CD4-positive, alpha-beta T cell treated with Interleukin-4 for 1 hour (primary cell): ENCODE measurements around the gene IL13RA1.
"Not testable (repeated sequence)": the region's sequence is repeated elsewhere in the genome, so short reads cannot be mapped to it uniquely, and the experiment has no call there.

Experiments
- DNase-seq, 2 donors: peaks; one replicate each; pipeline ENCODE4 v3.0.0-alpha.2; 2020 to 2022

Gene IL13RA1

GRCh38 chrX:118726887-118727685, at the start of gene IL13RA1:
Gene IL13RA1, plus strand, starts transcription at chrX:118727606. Its CDS starts 33 bp downstream, at chrX:118727639.
- peak in 1 of 2 donors; percentile 17 for DNase-seq

- DNase-seq = no peak
Observed at GRCh38 chrX:118679290-118679689, 48.1 kb upstream of the IL13RA1 start.

- no peak for DNase-seq
Observed at GRCh38 chrX:118682258-118683014, 45.0 kb upstream of the IL13RA1 start.

DNA sequence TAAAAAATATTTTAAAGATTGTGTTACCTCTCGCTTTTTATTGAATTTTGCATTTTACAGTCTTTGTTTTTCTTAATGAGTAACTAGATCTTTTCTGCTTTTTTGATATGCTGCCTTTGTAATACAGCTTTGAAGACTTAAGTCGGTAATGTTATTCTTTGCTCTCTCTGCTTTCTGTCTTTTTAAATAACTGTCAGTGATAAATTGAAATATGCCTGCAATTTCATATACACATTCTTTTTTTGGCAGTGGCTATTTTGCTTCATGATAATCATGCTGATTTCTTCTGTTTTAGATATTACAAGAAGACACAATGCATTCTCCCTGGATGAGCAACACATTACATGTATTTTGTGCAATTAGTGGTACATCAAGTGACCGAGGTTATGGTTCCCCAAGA, 42.0 kb upstream of the IL13RA1 start:
- no peak for DNase-seq

DNA sequence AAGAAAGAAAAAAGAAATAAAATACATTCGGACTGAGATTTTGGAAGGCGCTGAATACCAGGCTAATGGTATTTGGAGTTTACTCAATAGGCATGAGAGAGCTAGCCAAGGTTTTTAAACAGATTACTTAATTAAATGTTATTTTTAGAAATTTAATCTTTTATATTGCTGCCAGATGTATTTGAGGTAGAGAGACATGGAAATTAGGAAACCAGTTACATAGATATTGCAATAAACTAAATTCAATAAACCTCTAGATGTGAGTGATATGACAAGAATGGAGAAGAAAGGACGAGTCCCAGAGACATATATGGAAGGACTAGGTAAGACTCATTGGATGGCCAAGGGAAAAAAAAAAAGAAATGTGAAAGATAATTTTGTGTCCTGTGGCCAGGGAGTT, 38.5 kb upstream of the IL13RA1 start:
- DNase-seq = no peak

GRCh38 chrX:118693843-118694242, 33.6 kb upstream of the IL13RA1 start:
- no peak for DNase-seq

GRCh38 chrX:118694638-118695037, 32.8 kb upstream of the IL13RA1 start:
- DNase-seq = no peak

- peak in 1 of 2 donors; percentile 38 for DNase-seq
Observed at GRCh38 chrX:118698516-118699170, 28.8 kb upstream of the IL13RA1 start.

DNA sequence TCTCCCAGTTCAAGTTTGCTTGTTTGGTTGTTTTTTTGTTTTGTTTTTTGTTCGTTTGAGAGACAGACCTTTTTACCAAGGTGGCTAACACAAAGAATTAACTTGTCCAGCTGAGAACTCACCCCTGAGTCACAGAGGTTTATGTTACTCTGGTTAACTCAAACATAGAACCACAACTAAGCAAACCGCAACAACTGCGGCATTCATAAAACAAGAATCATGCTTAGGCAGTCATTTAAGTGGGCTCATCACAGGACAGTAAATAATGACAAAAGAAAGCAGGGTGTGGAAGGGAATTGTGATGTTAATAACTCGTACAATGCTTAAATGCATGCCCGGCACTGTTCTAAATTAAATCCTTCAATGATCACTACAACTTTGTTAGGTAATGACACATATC, 24.7 kb upstream of the IL13RA1 start:
- DNase-seq = no peak

DNA sequence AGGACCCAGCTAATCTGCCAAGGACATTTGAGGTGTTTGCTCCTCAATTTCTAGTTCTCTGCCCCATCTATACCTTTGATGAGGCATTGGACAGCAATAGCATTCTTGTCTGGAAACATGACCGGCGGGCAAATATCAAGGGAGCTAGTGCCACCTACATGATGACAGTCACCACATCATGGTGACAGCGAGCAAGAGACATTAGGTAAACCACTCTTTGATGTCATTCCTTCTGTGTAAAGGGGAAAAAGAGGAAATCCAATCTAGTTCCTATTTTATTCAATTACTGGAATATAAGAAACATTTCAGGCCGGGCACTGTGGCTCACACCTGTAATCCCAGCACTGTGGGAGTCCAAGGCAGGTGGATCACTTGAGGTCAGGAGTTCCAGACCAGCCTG, 20.7 kb upstream of the IL13RA1 start:
- no peak for DNase-seq

GRCh38 chrX:118714521-118714920, 12.9 kb upstream of the IL13RA1 start:
- DNase-seq = no peak

GRCh38 chrX:118715917-118716316, 11.5 kb upstream of the IL13RA1 start:
- not testable (repeated sequence) for DNase-seq

DNA sequence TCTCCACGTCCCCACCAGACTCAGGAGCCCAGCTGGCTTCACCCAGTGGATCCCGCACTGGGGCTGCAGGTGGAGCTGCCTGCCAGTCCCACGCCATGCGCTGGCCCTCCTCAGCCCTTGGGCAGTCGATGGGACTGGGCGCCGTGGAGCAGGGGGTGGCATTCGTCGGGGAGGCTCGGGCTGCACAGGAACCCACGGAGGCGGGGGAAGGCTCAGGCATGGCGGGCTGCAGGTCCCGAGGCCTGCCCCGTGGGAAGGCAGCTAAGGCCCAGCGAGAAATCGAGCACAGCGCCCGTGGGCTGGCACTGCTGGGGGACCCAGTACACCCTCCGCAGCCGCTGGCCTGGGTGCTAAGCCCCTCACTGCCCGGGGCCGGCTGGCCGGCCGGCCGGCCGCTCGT, 10.6 kb upstream of the IL13RA1 start:
- DNase-seq = not testable (repeated sequence)

DNA sequence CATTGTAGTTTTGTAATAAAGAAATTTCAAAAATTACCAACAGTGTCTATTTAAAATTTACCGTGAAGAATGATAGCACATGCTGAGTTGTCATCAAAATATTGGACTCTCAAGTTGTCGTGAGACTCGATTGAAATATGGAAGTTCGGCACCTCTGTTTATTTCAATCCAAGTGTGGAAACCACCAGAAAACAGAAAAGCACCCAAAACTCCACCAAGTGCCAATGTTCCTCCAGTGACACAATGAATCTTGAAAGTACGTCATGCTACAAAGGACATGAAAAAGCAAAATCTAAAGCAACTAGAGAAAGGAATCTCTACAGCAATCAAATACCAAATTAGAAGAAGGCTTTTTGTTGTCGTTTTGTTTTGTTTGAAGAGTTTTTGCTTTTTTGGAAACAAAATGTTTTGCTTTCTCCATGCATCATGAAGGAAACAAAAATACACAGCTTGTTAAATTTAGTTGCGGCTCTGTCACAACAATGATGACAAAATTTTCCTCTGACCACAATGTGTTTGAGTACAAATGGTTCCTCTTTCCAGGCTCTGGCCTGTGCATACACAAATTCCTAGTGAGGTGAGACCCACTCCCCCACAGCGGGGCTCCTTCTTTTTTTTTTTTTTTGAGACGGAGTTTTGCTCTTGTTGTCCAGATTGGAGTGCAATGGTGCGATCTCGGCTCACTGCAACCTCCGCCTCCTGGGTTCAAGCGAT, 9.6 kb upstream of the IL13RA1 start:
- DNase-seq = peak; percentile 7 to 32

GRCh38 chrX:118718737-118719136, 8.7 kb upstream of the IL13RA1 start:
- DNase-seq = peak in 1 of 2 donors; percentile 5

GRCh38 chrX:118720058-118720707, 7.2 kb upstream of the IL13RA1 start:
- no peak for DNase-seq

DNA sequence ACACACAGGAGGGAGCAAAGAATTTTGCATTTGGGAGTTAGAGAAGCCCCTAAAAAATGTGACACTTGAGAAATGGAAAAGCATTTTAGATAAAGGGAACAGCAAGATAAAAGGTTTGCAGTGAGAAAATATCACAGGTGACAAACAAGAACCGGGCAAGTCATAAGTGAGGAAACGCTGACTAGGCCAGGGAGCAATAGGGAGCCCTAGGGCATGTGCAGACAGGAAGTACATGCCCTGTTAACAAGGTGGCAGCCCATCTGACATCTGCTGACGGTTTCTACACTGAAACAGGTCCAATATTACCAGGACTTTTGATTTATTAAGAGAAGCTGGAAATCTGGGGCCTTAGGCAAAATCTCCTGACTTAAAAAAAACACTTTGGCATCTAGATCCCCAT, 4.0 kb upstream of the IL13RA1 start:
- DNase-seq = no peak

- peak in 1 of 2 donors; percentile 21 for DNase-seq
Observed at GRCh38 chrX:118724365-118724764, 3.0 kb upstream of the IL13RA1 start.

- DNase-seq = no peak
Observed at GRCh38 chrX:118724775-118725174, 2.6 kb upstream of the IL13RA1 start.

DNA sequence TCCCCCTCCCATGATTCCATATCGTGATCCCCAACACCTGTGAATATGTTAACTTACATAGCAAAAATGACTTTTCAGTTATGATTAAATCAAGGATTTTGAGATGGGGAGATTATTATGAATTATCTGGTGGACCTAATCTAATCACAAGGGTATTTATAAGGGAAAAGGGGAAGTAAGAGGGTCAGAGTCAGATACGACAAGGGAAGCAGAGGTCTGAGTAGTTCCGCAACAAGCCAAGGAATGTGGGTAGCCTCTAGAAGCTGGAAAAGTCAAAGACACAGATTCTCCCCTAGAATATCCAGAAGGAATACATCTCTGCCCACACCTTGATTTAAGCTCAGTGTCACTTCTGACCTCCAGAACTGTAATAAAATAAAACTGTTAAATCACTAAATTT, 1.0 kb upstream of the IL13RA1 start:
- DNase-seq = no peak

DNA sequence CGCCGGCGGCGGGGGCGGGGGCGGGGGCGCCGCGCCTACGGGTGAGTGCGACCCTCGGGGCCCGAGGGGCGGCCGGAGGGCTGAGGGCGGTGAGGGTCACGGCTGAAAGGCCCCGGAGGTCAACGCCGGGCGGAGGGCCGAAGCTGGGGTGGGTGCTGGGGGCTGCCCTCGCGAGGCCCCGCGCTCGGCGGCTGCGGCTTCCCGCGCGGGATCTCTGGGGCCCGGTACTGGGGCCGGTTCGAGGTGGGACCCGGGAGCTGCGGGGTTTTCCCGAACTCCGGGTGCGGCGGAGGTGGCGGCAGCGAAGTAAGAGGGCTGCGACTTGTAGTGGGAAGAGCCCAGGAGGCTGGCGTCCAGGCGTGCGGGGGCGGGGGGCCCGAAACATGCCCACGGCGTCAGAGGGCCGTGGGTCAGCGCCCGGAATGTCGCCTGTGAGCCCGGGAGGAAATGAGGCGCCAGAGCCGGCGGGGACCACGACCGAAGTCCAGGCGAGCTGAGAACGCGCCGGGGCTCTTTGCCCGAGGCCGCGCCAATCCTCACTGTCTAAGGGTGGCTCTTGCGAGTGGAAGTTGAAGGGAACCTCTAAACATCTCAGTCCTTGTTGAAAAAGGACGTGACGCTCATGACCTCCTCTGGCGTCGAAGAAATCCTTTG, 407 bp downstream of the IL13RA1 start:
- DNase-seq = no peak
